Ishikawa (cell line): Measurements from ENCODE around the gene ZFX.

Experiments
- CEBPB ChIP-seq: IDR thresholded peaks from 2 replicates; pipeline ENCODE4 v1.6.1; 2012
- CREB1 ChIP-seq: IDR thresholded peaks from 2 replicates; pipeline ENCODE4 v1.6.1; 2012; ENCODE audit warnings: low read depth
- EGR1 ChIP-seq: IDR thresholded peaks from 2 replicates; pipeline ENCODE4 v1.6.1; 2012
- EP300 ChIP-seq: IDR thresholded peaks from 2 replicates; pipeline ENCODE4 v1.6.1; 2012; ENCODE audit warnings: borderline replicate concordance
- MAX ChIP-seq: IDR thresholded peaks from 2 replicates; pipeline ENCODE4 v1.6.1; 2012
- RAD21 ChIP-seq: IDR thresholded peaks from 2 replicates; pipeline ENCODE4 v1.6.1; 2012; ENCODE audit warnings: low read depth
- TAF1 ChIP-seq: IDR thresholded peaks from 2 replicates; pipeline ENCODE4 v1.6.1; 2012; ENCODE audit warnings: low read depth, mild to moderate bottlenecking
- TCF12 ChIP-seq: IDR thresholded peaks from 2 replicates; pipeline ENCODE4 v1.6.1; 2012; ENCODE audit warnings: low read depth
- YY1 ChIP-seq: IDR thresholded peaks from 2 replicates; pipeline ENCODE4 v1.6.1; 2012; ENCODE audit warnings: low read depth
- ZBTB7A ChIP-seq: IDR thresholded peaks from 2 replicates; pipeline ENCODE4 v1.6.1; 2012; ENCODE audit warnings: low read depth
- TF ChIP-seq, protein P1 (sequence below): IDR thresholded peaks from 2 replicates; pipeline ENCODE4 v1.6.1; 2012
- TF ChIP-seq, protein P2 (sequence below): IDR thresholded peaks from 2 replicates; pipeline ENCODE4 v1.6.1; 2012; ENCODE audit warnings: low read depth, mild to moderate bottlenecking

- TF ChIP-seq EGR1 (no peak), RAD21 (no peak), MAX (no peak), EP300 (no peak), ZBTB7A (no peak), TAF1 (no peak), CEBPB (no peak), CREB1 (no peak), YY1 (no peak), TCF12 (no peak)
- TF ChIP-seq, protein P1, sequence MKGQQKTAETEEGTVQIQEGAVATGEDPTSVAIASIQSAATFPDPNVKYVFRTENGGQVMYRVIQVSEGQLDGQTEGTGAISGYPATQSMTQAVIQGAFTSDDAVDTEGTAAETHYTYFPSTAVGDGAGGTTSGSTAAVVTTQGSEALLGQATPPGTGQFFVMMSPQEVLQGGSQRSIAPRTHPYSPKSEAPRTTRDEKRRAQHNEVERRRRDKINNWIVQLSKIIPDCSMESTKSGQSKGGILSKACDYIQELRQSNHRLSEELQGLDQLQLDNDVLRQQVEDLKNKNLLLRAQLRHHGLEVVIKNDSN = no peak
- TF ChIP-seq, protein P2, sequence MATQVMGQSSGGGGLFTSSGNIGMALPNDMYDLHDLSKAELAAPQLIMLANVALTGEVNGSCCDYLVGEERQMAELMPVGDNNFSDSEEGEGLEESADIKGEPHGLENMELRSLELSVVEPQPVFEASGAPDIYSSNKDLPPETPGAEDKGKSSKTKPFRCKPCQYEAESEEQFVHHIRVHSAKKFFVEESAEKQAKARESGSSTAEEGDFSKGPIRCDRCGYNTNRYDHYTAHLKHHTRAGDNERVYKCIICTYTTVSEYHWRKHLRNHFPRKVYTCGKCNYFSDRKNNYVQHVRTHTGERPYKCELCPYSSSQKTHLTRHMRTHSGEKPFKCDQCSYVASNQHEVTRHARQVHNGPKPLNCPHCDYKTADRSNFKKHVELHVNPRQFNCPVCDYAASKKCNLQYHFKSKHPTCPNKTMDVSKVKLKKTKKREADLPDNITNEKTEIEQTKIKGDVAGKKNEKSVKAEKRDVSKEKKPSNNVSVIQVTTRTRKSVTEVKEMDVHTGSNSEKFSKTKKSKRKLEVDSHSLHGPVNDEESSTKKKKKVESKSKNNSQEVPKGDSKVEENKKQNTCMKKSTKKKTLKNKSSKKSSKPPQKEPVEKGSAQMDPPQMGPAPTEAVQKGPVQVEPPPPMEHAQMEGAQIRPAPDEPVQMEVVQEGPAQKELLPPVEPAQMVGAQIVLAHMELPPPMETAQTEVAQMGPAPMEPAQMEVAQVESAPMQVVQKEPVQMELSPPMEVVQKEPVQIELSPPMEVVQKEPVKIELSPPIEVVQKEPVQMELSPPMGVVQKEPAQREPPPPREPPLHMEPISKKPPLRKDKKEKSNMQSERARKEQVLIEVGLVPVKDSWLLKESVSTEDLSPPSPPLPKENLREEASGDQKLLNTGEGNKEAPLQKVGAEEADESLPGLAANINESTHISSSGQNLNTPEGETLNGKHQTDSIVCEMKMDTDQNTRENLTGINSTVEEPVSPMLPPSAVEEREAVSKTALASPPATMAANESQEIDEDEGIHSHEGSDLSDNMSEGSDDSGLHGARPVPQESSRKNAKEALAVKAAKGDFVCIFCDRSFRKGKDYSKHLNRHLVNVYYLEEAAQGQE = no peak
These were observed 81.6 kb downstream of the ZFX start for GRCh38 chrX:24231131-24231540.
